Vagina (tissue), 2 donors: Measurements from ENCODE around the gene DNAJB4. TPM values are rescaled to one million over a fixed set of nuclear protein-coding genes. Genes with fewer than 3 reads are reported as not detected.

ENCODE experiments used
- DNase-seq, 2 donors: peaks; one replicate each; pipeline ENCODE4 v3.0.0-alpha.2; 2017; ENCODE audit errors: extremely low spot score in 2 of 2
- H3K27ac ChIP-seq: fragments of 200-600 bp; sonication (generic); one replicate; pipeline ENCODE4 v1.5.1; 2019
- H3K27me3 ChIP-seq: fragments of 200-600 bp; sonication (generic); one replicate; pipeline ENCODE4 v1.5.1; 2019
- H3K36me3 ChIP-seq, 2 donors: fragments of 200-600 bp; sonication (generic); one replicate each; pipeline ENCODE4 v1.5.1; 2017 to 2019
- H3K4me1 ChIP-seq: fragments of 200-600 bp; sonication (generic); one replicate; pipeline ENCODE4 v1.5.1; 2019
- H3K4me3 ChIP-seq, 2 donors: fragments of 200-600 bp; sonication (generic); 1 replicate in 1 of 2; 2 replicates in 1 of 2; pipeline ENCODE4 v1.5.1; 2016 to 2019
- H3K9me3 ChIP-seq: fragments of 200-600 bp; sonication (generic); one replicate; pipeline ENCODE4 v1.5.1; 2019
- POLR2A ChIP-seq, 2 donors: fragments of 450-650 bp; IDR thresholded peaks; one replicate each; pipeline ENCODE4 v1.6.1; 2017; ENCODE audit warnings: antibody characterized with exemption in 2 of 2, mild to moderate bottlenecking in 2 of 2, moderate library complexity in 2 of 2
- POLR2AphosphoS5 ChIP-seq, 2 donors: sonication (generic); formaldehyde crosslinking; IDR thresholded peaks; one replicate each; pipeline ENCODE4 v1.9.0; 2017; ENCODE audit warnings: antibody characterized with exemption in 2 of 2, mild to moderate bottlenecking in 2 of 2, low read depth in 1 of 2; ENCODE audit not compliant: insufficient read depth in 1 of 2
- intact Hi-C: fragments of 100-400 bp; cut with DNase I; formaldehyde crosslinking; loops from one replicate; pipeline ENCODE4 v1.15.1; 2023
- total RNA-seq: library from RNA; depleted of rRNA; stranded (reverse); fragments of >200 nt; gene quantifications from one replicate; pipeline ENCODE4 v1.2.3, GENCODE V29; 2016
- TF ChIP-seq, protein P1 (sequence below), 3 experiments: fragments of 450-650 bp in 2 of 3; fragments of 200-600 bp in 1 of 3; sonication (generic) in 1 of 3; IDR thresholded peaks; one replicate each; pipeline ENCODE4 v1.5.1; 2017 to 2019; ENCODE audit warnings: antibody characterized with exemption in 3 of 3, mild to moderate bottlenecking in 2 of 3, moderate library complexity in 2 of 3

Gene DNAJB4
- total RNA-seq, 1 donor from 2014 or later, result 20.9 TPM

DNA sequence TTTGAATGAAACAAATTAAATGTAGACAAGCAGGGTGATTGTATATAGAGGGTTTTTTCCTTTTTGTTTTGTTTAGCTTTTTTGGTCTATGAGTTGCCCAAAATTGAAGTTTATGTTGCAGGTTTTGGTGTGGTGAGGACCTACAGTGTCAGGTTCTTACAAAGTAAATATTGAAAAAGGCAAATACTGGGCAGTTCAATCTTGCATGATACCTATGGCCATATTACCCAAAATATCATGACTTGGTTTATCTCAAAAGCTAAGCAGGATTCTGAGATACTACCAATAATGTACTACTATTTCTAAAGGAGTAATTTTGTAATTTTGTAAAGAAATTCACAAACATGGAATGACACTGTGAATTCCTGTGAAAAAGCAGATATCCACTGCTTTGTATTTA, 1.8 kb downstream of the DNAJB4 start:
- Histone ChIP-seq H3K9me3 (no peaks in the 10 kb centered on the region), H3K27ac (peak overlapping the region; percentile 97), H3K36me3 (no peaks in the 10 kb centered on the region), H3K4me3 (peak overlapping the region; percentile 57 to 64), H3K4me1 (peaks cover 48% of the 10 kb centered on the region), H3K27me3 (no peaks in the 10 kb centered on the region)
- TF ChIP-seq, protein P1, sequence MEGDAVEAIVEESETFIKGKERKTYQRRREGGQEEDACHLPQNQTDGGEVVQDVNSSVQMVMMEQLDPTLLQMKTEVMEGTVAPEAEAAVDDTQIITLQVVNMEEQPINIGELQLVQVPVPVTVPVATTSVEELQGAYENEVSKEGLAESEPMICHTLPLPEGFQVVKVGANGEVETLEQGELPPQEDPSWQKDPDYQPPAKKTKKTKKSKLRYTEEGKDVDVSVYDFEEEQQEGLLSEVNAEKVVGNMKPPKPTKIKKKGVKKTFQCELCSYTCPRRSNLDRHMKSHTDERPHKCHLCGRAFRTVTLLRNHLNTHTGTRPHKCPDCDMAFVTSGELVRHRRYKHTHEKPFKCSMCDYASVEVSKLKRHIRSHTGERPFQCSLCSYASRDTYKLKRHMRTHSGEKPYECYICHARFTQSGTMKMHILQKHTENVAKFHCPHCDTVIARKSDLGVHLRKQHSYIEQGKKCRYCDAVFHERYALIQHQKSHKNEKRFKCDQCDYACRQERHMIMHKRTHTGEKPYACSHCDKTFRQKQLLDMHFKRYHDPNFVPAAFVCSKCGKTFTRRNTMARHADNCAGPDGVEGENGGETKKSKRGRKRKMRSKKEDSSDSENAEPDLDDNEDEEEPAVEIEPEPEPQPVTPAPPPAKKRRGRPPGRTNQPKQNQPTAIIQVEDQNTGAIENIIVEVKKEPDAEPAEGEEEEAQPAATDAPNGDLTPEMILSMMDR (IDR thresholded peaks at IDR 0.05), result no peak
- TF ChIP-seq POLR2A (IDR thresholded peaks at IDR 0.05), result no peak
- no peak for TF ChIP-seq POLR2AphosphoS5 (IDR thresholded peaks at IDR 0.05; ENCODE audit: insufficient read depth in 1 of 2, low read depth in 1 of 2)
- no peak for DNase-seq
- intact Hi-C loops, result no loop called here

GRCh38 chr1:78007677-78008341, 3.1 kb downstream of the DNAJB4 start:
- peak overlapping the region; percentile 57 to 64 for H3K4me3 ChIP-seq
- TF ChIP-seq POLR2AphosphoS5 (IDR thresholded peaks at IDR 0.05; ENCODE audit: insufficient read depth in 1 of 2, low read depth in 1 of 2), result no peak
- TF ChIP-seq, protein P1 (IDR thresholded peaks at IDR 0.05), result no peak
- intact Hi-C loops, result no loop called here
- DNase-seq, result no peak
- no peaks in the 10 kb centered on the region for H3K36me3 ChIP-seq
- no peaks in the 10 kb centered on the region for H3K27me3 ChIP-seq
- H3K9me3 ChIP-seq, result no peaks in the 10 kb centered on the region
- peaks cover 48% of the 10 kb centered on the region for H3K4me1 ChIP-seq
- peak overlapping the region; percentile 27 for H3K27ac ChIP-seq

DNA sequence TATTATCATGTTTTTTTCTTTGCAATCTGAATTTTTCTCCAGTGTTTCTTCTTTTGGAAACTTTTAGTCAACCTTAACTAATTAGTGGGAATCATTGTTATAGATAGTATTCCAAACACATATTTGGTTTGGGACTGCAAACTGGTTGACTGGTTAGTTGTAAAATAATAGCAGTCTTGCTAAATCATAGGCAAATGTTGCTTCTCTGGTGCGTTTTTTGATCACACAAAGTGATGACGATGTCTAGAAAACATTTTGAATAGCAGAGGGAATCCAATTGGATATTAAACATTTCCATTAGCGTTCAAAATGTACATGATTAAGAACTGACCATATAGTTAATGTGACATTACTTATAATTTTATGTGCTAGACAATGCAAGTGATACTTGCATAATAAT, 4.5 kb downstream of the DNAJB4 start:
- peaks cover 52% of the 10 kb centered on the region for H3K4me1 ChIP-seq
- H3K9me3 ChIP-seq, result no peaks in the 10 kb centered on the region
- intact Hi-C loops, result no loop called here
- H3K4me3 ChIP-seq, result no peak overlapping the region
- DNase-seq, result no peak
- TF ChIP-seq, protein P1 (IDR thresholded peaks at IDR 0.05), result no peak
- TF ChIP-seq POLR2AphosphoS5 (IDR thresholded peaks at IDR 0.05; ENCODE audit: insufficient read depth in 1 of 2, low read depth in 1 of 2), result no peak
- no peak for TF ChIP-seq POLR2A (IDR thresholded peaks at IDR 0.05)
- no peak overlapping the region for H3K27ac ChIP-seq
- peaks cover 0 to 14% of the 10 kb centered on the region in 2 donors for H3K36me3 ChIP-seq
- H3K27me3 ChIP-seq, result no peaks in the 10 kb centered on the region

- Histone ChIP-seq H3K9me3 (no peaks in the 10 kb centered on the region), H3K27me3 (no peaks in the 10 kb centered on the region), H3K36me3 (peaks cover 0 to 20% of the 10 kb centered on the region in 2 donors), H3K4me3 (no peak overlapping the region), H3K27ac (peak overlapping the region; percentile 27), H3K4me1 (peaks cover 56% of the 10 kb centered on the region)
- no peak for DNase-seq
- intact Hi-C loops, result no loop called here
- TF ChIP-seq, protein P1 (IDR thresholded peaks at IDR 0.05), result no peak
- TF ChIP-seq POLR2AphosphoS5 (IDR thresholded peaks at IDR 0.05; ENCODE audit: insufficient read depth in 1 of 2, low read depth in 1 of 2) (no peak), POLR2A (IDR thresholded peaks at IDR 0.05) (no peak)
Observed at GRCh38 chr1:78009836-78010235, 5.1 kb downstream of the DNAJB4 start.

- Histone ChIP-seq H3K4me1 (peaks cover 56% of the 10 kb centered on the region), H3K9me3 (no peaks in the 10 kb centered on the region), H3K4me3 (no peak overlapping the region), H3K27me3 (no peaks in the 10 kb centered on the region), H3K27ac (no peak overlapping the region), H3K36me3 (peaks cover 0 to 27% of the 10 kb centered on the region in 2 donors)
- no peak for DNase-seq
- intact Hi-C loops, result no loop called here
- TF ChIP-seq POLR2AphosphoS5 (IDR thresholded peaks at IDR 0.05; ENCODE audit: insufficient read depth in 1 of 2, low read depth in 1 of 2) (no peak), POLR2A (IDR thresholded peaks at IDR 0.05) (no peak)
- TF ChIP-seq, protein P1 (IDR thresholded peaks at IDR 0.05), result no peak
Observed at GRCh38 chr1:78011050-78011449, 6.3 kb downstream of the DNAJB4 start.
